MM.1S (cell line): Measurements from ENCODE around the gene ADAM8.

Experiments used
- DNase-seq: peaks from one replicate; pipeline ENCODE4 v3.0.0-alpha.2; 2015
- H2AFZ ChIP-seq: fragments of 300-600 bp; sonication (generic); 2 replicates; pipeline ENCODE4 v1.6.0; 2016; ENCODE audit warnings: antibody characterized with exemption, low read length
- H3F3A ChIP-seq: fragments of 300-600 bp; sonication (generic); 2 replicates; pipeline ENCODE4 v1.6.1; 2016; ENCODE audit warnings: mild to moderate bottlenecking, antibody characterized with exemption, low read length, moderate library complexity, mixed read lengths; ENCODE audit not compliant: insufficient read depth
- H3K27ac ChIP-seq: fragments of 300-600 bp; sonication (generic); 2 replicates; pipeline ENCODE4 v1.5.1; 2016; ENCODE audit warnings: mild to moderate bottlenecking, low read length
- H3K27me3 ChIP-seq: fragments of 300-600 bp; sonication (generic); replicated peaks from 2 replicates; pipeline ENCODE4 v1.6.0; 2016; ENCODE audit warnings: low read length; ENCODE audit not compliant: insufficient read depth
- H3K36me3 ChIP-seq: fragments of 300-600 bp; sonication (generic); replicated peaks from 2 replicates; pipeline ENCODE4 v1.6.1; 2016; ENCODE audit warnings: mild to moderate bottlenecking, low read length, mixed read lengths; ENCODE audit not compliant: insufficient read depth
- H3K4me1 ChIP-seq: fragments of 300-600 bp; sonication (generic); 2 replicates; pipeline ENCODE4 v1.6.1; 2016; ENCODE audit warnings: low read length, mixed read lengths
- H3K4me2 ChIP-seq: fragments of 300-600 bp; sonication (generic); 2 replicates; pipeline ENCODE4 v1.6.0; 2016; ENCODE audit warnings: low read depth, low read length
- H3K4me3 ChIP-seq: fragments of 300-600 bp; sonication (generic); 2 replicates; pipeline ENCODE4 v1.5.1; 2016; ENCODE audit warnings: low read length, mixed read lengths
- H3K79me2 ChIP-seq: fragments of 300-600 bp; sonication (generic); 2 replicates; pipeline ENCODE4 v1.6.1; 2016; ENCODE audit warnings: mixed run types, low read length, mixed read lengths
- H3K9ac ChIP-seq: fragments of 300-600 bp; sonication (generic); 2 replicates; pipeline ENCODE4 v1.6.1; 2016; ENCODE audit warnings: low read length, mixed read lengths
- H3K9me2 ChIP-seq: fragments of 300-600 bp; sonication (generic); replicated peaks from 2 replicates; pipeline ENCODE4 v1.6.1; 2016; ENCODE audit warnings: mild to moderate bottlenecking, low read length, mixed read lengths; ENCODE audit not compliant: insufficient read depth
- H3K9me3 ChIP-seq: fragments of 300-600 bp; sonication (generic); replicated peaks from 2 replicates; pipeline ENCODE4 v1.6.1; 2016; ENCODE audit warnings: mild to moderate bottlenecking, low read length, mixed read lengths; ENCODE audit not compliant: insufficient read depth
- H4K20me1 ChIP-seq: fragments of 300-600 bp; sonication (generic); 2 replicates; pipeline ENCODE4 v1.6.1; 2016; ENCODE audit warnings: mild to moderate bottlenecking, low read length, moderate library complexity, mixed read lengths; ENCODE audit not compliant: insufficient read depth
- EZH2 ChIP-seq: fragments of 300-600 bp; sonication (generic); optimal IDR thresholded peaks from 2 replicates; pipeline ENCODE3; 2017; ENCODE audit warnings: low read depth, mild to moderate bottlenecking, antibody characterized with exemption, low read length, mixed read lengths
- EZH2phosphoT487 ChIP-seq: fragments of 300-600 bp; sonication (generic); IDR thresholded peaks from 2 replicates; pipeline ENCODE4 v1.6.1; 2018; ENCODE audit warnings: antibody characterized with exemption, low read length
- TF ChIP-seq, protein P1 (sequence below): fragments of 300-600 bp; sonication (generic); IDR thresholded peaks from 2 replicates; pipeline ENCODE4 v1.5.1; 2016; ENCODE audit warnings: antibody characterized with exemption, low read length, mixed read lengths

Gene ADAM8

DNA sequence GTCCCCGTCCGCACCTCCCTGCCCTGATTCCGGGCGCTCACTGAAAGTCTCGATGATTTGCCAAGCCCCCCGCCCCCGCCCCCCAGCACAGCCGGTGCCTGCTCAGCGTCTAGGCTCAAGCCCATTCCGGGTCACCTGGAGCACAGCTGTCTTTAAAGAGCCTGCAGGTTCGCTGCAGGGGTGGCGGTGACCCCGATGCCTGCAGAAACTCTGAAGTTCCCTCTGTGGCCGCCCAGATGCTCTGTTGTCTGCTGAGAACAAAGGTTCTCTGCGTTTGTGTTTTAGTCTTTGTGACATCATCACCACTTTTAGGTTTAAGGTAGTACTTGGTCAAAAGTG is 38.2 kb downstream of the ADAM8 start:
- Histone ChIP-seq H3K27me3 (peaks cover 65% of the 10 kb centered on the region), H3K4me2 (no peak overlapping the region), H3K79me2 (no peaks in the 10 kb centered on the region), H3K4me1 (peaks cover 6% of the 10 kb centered on the region; the same call in 1 of the 2 replicates), H2AFZ (no peak overlapping the region), H3K27ac (no peak overlapping the region), H4K20me1 (no peaks in the 10 kb centered on the region), H3K9me2 (no peaks in the 10 kb centered on the region), H3K4me3 (no peak overlapping the region), H3K9ac (no peak overlapping the region), H3K9me3 (no peaks in the 10 kb centered on the region), H3K36me3 (no peaks in the 10 kb centered on the region), H3F3A (no peaks in the 10 kb centered on the region)
- no peak for DNase-seq
- TF ChIP-seq EZH2phosphoT487 (no peak), EZH2 (no peak)
- TF ChIP-seq, protein P1, sequence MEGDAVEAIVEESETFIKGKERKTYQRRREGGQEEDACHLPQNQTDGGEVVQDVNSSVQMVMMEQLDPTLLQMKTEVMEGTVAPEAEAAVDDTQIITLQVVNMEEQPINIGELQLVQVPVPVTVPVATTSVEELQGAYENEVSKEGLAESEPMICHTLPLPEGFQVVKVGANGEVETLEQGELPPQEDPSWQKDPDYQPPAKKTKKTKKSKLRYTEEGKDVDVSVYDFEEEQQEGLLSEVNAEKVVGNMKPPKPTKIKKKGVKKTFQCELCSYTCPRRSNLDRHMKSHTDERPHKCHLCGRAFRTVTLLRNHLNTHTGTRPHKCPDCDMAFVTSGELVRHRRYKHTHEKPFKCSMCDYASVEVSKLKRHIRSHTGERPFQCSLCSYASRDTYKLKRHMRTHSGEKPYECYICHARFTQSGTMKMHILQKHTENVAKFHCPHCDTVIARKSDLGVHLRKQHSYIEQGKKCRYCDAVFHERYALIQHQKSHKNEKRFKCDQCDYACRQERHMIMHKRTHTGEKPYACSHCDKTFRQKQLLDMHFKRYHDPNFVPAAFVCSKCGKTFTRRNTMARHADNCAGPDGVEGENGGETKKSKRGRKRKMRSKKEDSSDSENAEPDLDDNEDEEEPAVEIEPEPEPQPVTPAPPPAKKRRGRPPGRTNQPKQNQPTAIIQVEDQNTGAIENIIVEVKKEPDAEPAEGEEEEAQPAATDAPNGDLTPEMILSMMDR, result no peak

GRCh38 chr10:133237588-133238465 is 38.8 kb downstream of the ADAM8 start, which contains the start of gene VENTX:
Gene VENTX, plus strand, starts transcription at chr10:133237855. Its CDS starts 60 bp downstream, at chr10:133237915.
- H2AFZ ChIP-seq, result no peak within 1 kb of the TSS
- H3K4me1 ChIP-seq, result peaks cover 6% of the 10 kb centered on the region; the same call in 1 of the 2 replicates
- H3K27me3 ChIP-seq, result peaks cover 68% of the 10 kb centered on the region
- no peaks in the 10 kb centered on the region for H3K36me3 ChIP-seq
- TF ChIP-seq, protein P1, result no peak
- TF ChIP-seq EZH2, result no peak
- TF ChIP-seq EZH2phosphoT487, result no peak
- no peak within 1 kb of the TSS for H3K9ac ChIP-seq
- H3K4me3 ChIP-seq, result no peak within 1 kb of the TSS
- no peaks in the 10 kb centered on the region for H4K20me1 ChIP-seq
- H3K9me2 ChIP-seq, result no peaks in the 10 kb centered on the region
- H3K9me3 ChIP-seq, result no peaks in the 10 kb centered on the region
- DNase-seq, result no peak
- H3K79me2 ChIP-seq, result no peaks in the 10 kb centered on the region
- H3F3A ChIP-seq, result no peaks in the 10 kb centered on the region
- H3K4me2 ChIP-seq, result no peak within 1 kb of the TSS
- no peak within 1 kb of the TSS for H3K27ac ChIP-seq

DNA sequence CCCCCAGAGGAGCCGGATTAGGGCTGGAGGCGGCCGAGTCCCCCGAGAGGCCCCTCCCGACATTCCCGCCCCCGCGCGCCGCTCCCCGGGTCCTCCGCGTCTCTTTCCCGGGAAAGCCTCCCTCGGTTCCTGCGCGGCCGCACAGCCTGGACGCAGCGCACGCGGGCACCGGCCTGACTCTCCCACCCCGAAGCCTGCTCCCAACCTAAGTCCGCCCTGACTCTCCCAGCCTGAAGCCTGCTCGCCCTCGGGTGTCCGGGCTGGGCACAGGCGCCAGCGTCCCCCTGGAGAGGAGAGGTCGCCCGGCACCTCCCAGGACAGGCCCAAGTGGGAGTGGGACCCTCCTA is 39.5 kb downstream of the ADAM8 start:
- H3K27ac ChIP-seq, result no peak overlapping the region
- DNase-seq, result no peak
- no peak overlapping the region for H3K4me3 ChIP-seq
- no peaks in the 10 kb centered on the region for H4K20me1 ChIP-seq
- H3K4me2 ChIP-seq, result no peak overlapping the region
- H3K27me3 ChIP-seq, result peaks cover 72% of the 10 kb centered on the region
- H3K4me1 ChIP-seq, result peaks cover 5% of the 10 kb centered on the region; the same call in 1 of the 2 replicates
- no peak overlapping the region for H2AFZ ChIP-seq
- no peaks in the 10 kb centered on the region for H3K36me3 ChIP-seq
- H3K9me3 ChIP-seq, result no peaks in the 10 kb centered on the region
- H3K9me2 ChIP-seq, result no peaks in the 10 kb centered on the region
- no peaks in the 10 kb centered on the region for H3K79me2 ChIP-seq
- no peaks in the 10 kb centered on the region for H3F3A ChIP-seq
- H3K9ac ChIP-seq, result no peak overlapping the region
- TF ChIP-seq EZH2 (no peak), EZH2phosphoT487 (no peak)
- TF ChIP-seq, protein P1, result no peak
